ENCODE measurements around the gene OR4F6.

DNA sequence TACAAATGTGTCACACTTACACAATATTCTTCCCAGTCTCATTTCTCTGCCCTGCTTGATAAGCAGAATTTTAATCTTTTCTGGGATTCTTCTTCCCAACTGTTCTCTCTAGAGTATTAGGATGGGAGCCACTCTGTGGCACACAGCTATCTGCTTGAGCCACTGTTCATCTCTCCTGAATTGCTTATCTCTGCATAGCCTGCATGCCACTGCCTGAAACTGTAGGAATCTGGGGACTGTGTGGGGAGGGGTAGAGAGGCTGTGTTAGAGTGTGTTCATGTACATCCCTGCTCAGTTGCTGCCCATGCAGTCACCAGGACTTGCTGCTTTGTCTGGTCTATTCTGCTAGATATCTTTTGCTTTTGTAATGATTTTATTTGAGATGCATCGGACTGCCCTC, 2.3 kb upstream of the OR4F6 start:
- TF ChIP-seq POU2F2 (IDR thresholded peaks at IDR 0.05; ENCODE audit: low read depth, low read length) (no peak), POLR2A (IDR thresholded peaks at IDR 0.05; ENCODE audit: low read depth, low read length) (no peak)
